ENCODE results near the gene ARHGAP30.
"Not testable (repeated sequence)": the region's sequence is repeated elsewhere in the genome, so short reads cannot be mapped to it uniquely, and the experiment has no call there.

The ARHGAP30 gene

DNA sequence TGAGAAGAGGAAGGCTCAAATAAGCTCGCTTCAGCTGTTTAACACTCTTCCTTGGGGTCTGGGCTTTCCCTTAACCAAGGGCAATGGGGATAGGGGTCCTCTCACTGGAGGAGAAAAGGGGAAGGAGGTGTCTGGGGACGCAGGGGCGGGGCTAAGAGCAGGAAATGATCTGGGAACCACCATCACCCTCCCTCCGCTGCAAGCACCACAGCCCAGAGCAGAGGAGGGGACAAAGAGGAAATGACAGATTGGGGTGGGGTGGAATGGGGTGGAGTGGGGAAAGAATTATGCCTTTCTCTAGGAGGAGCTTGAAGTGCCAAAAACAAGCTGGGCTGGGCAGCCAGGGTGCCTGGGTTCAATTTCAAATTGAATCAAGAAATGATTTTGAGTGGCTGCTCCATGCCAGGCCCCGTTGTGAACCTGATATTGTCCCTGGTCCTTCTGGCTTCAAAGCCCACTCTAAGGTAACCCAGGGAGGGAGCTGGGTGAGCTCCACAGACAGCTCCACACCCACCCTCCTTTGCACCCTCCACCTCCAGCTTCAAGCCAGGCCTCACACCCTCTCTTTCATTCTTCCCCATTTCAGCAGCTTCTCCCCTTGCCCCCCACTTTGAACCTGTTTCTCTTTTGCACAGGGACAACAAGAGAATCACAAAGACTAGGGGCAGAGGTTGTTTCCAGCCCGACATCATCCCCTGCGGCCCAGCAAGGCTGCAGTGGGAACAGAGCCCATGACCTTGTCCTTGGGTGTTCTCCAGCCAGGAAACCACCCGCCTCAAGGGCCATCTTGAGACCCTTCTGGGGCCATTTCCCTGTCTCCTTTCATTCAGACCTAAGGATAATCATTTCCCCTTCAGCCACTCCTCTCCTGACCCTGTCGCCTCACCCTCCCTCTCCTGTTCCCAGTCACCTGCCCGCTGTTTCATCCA is 1.1 kb downstream of the ARHGAP30 start:
- no peak for DNase-seq

DNA sequence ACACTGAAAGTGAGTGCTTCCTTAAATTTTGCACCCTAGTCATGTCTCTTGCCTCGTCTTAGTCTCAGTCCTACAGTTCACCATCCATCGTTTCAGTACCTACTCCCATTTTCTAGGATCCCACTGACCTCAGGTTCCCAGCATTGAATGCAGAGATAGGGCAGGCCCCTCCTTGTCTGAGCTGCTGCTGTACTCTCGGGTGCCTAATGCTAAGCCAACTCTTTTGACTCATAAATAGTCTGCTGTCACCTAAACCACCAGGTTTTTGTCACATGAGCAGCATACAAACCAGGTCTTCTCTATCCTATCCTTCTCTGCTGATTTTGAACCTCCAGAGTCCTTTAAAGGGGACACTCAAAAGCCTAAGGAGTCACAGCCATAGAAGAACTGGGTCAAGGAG is 3.0 kb downstream of the ARHGAP30 start:
- DNase-seq = no peak

DNA sequence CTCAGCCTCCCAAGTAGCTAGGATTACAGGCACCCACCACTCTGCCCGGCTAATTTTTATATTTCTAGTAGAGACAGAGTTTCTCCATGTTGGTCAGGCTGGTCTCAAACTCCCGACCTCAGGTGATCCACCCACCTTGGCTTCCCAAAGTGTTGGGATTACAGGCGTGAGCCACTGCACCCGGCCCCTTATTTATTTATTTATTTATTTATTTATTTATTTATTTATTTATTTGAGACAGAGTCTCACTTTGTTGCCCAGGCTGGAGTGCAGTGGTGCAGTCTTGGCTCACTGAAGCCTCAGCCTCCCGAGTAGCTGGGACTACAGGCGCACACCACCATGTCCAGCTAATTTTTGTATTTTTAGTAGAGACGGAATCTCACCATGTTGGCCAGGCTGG is 4.0 kb downstream of the ARHGAP30 start:
- DNase-seq = not testable (repeated sequence)

DNA sequence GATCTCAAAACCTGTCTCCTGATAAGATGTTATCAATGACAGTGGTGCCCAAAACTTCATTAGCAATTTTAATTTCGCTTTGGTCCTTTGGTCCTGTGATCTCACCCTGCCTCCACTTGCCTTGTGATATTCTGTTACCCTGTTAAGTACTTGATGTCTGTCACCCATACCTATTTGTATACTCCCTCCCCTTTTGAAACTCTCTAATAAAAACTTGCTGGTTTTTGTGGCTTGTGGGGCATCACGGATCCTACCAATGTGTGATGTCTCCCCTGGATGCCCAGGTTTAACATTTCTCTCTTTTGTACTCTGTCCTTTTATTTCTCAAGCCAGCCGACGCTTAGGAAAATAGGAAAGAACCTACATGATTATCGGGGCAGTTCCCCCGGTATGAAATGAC is 5.8 kb downstream of the ARHGAP30 start:
- not testable (repeated sequence) for DNase-seq

DNA sequence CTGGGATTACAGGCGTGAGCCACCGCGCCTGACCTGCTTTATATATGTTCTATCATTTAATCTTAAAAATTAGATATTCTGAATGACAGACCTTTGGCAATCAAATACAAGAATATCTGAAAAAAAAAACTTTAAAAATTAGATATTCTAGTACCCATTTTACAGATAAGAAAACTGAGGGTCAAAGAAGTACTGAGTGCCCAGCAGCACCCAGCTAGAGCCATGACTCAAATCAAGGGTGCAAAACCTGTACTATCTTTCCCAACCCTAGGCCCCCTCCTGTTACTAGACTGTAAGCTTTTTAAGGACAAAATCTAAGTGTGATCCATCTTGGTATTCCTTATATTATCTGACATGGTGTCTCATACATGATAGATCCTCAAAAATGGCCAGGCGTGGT is 8.3 kb downstream of the ARHGAP30 start:
- no peak for DNase-seq

DNA sequence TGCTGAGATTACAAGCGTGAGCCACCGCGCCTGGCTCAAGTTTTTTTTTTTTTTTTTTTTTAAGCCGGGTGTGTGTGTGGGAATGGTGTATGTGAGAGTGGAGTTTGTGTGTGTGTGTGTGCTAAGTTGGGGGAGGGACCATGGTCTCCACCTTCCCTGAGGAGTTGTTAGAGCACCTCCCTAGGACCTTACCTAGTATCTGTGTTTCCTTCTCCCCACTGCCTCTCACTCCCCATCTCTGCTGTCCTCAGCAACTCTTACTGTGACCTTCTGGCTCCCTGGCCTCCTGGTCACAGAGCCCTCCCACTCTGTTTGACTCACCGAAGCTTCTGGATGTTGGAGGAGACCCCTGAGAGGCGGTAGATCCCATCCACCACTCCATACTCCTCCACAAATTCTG is 10.4 kb downstream of the ARHGAP30 start:
- DNase-seq = no peak

DNA sequence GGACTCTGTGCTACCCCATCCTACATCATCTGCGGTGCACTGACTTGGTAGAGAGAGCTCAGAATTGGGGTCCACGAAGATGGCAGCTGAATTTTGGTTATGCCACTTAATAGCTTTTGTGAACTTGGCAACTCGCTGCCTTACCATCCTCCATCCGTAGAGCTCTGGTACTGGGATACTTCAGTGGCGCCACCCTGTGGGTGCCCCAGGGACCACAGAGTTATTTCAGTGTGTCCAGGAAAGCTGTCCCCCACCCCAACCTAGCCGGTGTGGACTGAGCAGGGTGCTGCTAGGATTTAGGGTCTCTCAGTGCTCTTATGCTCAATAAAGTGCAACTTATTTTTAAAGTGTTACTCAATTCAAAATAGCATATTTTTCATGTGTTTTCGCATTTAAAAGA is 14.9 kb downstream of the ARHGAP30 start:
- no peak for DNase-seq

DNA sequence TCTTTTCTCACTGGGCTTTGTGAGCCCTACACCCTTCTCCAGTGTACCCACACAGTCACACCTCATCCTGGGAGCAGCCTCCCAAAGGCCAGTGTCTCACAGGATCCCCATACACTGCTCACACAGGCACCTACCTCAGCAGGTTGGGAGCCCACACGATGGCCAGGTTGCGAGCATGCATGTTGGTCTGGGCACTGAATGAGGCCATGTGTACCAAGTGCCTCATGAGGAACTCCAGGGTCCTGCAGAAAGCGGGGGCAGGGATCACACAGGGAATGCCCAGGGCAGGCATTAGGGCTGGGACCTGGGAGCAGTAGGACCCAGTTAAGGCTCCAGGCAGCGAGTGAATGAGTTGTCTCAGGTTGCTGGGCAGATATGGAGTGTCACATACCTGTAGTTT is 15.5 kb downstream of the ARHGAP30 start:
- DNase-seq = no peak

DNA sequence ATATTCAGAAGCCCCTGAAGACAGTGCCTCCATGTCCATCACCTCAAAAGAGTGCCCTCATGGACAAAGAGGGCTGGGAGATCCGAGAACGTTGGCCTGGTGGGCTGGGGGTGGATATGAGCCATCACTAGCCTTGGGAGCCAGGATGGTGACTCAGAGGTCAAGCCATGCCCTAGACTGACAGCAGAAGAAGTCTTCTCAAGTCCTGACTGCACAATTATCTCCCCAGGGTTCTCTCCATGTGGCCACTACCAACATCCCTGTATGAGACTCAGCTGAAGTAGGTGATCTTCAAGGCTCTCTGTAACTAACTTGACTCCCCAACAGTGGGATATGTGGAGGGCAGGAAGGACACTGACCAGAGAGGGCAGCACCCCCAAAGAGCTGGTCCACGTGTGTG is 16.8 kb downstream of the ARHGAP30 start:
- DNase-seq = no peak

DNA sequence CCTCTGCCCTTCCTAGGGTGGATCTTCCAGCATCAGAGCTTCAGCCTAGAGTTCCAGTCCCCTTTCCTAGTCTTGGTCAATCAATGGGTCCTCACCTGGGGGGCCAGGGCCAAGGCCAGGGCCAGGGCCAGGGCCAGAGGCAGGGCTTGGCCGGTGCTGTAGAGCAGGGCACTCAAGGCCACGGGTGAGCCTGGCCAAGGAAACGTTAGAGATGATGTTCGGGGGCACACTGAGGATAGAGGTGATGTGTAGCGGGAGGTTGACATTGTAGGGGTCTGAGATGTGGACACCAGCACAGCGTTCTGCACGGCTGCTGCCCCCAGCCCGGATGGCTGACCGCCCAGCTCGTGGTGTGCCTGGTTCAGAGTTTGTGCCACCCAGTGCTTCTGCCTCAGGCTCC is 18.5 kb downstream of the ARHGAP30 start:
- DNase-seq = no peak

DNA sequence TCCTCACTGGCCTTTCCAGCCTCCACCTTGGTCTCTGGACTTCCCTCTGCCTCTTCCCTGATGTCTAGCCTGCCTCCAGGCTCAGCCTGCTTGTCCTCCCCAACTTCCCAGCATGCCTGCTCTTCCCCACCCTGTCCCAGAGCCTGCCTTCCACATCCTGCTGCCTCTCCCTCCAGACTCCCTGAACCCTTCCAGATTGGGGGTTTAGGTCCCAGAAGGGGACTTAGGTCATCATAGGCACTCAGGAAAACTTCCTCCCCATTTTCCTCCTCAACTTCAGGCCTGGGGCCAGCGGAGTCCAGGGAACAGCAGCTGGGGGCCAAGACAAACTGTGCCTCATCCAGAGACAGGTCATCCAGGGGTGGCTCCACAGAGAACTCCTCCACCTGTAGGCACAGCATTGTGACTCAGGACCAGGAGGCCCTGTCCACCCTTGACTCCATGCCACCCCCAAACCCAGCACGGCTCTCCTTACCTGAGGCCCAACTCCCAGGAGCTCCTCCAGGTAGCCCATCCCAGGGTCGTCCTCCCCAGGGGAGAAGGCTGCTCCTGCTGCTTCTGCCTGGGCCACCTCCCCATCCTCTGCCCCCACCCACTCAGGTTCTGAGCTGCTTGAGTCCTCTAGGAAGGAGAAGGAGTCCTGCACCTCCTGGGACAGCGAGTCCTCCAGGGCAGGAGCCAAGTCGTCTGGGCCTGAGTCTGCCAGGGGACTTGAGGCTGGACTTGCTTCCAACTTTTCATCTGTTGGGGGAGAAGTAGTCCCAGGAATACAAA is 20.6 kb downstream of the ARHGAP30 start:
- DNase-seq = no peak

DNA sequence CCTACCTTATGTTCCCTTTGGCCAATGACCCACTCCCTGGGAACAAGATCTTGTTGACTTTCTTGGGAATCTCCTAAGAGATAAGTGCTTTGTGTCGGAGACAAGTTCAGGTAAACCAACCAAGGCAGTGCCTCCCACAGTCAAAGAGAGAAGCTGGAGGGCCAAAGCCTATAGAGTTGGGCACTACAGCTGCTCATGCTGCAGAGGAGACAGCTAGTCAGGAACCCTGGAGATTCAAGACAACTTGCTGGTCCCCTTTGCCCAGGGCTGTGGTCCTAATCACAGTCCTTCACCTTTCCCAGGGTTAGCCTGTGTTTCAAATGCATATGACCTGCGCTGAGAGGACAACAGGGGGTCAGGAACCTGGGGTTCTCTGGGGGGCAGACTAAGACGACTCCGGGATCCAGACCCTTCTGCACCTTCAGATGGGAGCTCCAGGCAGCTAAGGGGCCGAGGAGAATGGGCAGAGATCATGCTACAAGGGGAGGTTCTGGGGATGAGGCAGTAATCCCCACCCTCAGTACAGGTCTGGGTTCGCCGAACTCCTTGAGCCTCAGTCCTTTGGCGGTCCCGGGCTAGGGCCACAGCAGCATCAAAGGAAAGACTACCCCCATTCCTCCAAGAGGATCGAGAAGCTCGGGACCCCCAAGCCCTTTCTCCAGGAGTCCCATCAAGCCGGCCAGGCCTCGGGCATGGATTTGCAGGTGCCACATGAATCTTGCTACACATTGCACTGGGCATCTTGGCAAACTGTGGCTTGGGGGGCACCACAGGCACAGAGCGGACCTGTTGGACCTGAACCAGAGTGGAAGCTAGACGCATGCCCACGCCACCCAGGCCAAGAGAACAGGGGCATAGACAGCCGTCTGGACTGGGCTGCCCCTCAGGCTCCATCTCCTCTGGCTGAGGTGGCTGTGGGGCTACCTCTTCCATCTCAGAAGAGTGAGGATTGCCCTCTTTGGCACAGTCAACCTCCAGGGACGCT is 22.0 kb downstream of the ARHGAP30 start:
- no peak for DNase-seq

DNA sequence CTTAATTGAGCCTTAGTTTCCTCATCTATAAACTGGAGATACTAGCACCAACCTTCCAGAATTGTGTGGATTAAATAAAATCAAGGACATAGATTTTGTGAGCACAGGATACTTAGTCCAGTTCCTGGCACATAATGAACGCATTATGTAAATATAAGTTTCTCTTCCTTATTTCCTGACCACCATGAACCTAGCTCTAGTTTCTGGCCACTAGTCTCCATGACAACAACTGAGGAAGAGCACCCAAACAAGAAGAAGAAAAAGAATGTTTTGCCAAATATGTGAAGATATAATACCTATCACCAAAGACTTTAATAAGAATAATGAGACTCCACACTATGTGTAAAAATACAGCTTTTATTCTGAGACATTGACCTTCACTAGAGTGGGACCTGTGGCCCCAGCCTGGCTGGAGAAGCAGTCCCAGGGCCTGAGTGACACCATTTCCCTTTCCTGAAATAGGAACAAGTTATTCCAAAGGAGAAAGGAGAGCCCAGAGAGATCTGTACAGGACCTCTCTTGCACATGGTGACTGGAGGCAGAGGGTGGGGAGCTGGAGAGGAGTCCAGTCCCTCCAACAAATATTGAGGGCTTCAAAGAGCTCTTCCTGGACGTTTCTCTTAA is 23.0 kb downstream of the ARHGAP30 start:
- DNase-seq = no peak

DNA sequence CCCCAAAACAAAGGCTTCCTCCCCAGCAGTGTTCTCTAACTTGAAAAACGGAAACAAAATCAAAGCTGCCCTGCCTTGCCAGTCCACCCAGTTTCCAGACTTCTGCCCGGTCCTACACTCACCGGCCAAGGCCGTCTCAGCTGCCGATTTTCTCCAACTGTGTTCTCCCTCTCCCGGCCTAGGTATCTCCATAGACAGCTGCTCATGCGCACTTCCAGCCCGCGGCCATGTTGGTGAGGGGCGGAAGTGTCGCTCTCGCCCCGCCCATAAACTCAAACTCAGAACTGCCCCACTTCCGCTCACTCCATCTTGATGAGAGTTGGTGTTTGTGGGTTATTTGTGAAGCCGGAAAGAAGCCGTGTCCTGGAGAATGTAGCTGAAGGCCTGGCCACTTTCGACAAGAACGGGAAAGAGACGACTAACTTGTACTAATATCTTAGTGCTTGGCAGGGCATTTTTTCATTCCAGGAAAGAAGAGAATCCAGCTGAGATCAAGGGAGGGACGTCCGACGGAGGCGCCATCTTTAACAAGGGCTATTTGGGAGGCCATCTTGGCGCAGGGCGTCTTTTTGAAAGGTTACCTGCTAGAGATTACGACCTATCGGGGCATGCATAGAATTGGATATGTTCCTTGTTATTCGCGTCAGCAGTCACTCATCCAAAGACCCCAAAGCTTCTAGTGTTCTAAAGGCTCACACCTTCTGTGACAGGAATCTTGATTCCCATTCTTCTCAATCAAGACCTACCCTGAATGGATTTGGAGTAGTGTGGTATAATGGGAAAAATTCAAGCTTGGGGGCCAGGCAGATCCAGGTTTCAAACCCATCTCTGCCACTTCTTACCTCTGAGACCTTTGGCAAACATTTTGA is 23.7 kb downstream of the ARHGAP30 start, which contains the start of gene USF1:
USF1 (minus strand) TSS at position 242 of the 869 bp plus-strand sequence. CDS start 2,702 bp downstream, outside the sequence.
- DNase-seq = peak; percentile 60

DNA sequence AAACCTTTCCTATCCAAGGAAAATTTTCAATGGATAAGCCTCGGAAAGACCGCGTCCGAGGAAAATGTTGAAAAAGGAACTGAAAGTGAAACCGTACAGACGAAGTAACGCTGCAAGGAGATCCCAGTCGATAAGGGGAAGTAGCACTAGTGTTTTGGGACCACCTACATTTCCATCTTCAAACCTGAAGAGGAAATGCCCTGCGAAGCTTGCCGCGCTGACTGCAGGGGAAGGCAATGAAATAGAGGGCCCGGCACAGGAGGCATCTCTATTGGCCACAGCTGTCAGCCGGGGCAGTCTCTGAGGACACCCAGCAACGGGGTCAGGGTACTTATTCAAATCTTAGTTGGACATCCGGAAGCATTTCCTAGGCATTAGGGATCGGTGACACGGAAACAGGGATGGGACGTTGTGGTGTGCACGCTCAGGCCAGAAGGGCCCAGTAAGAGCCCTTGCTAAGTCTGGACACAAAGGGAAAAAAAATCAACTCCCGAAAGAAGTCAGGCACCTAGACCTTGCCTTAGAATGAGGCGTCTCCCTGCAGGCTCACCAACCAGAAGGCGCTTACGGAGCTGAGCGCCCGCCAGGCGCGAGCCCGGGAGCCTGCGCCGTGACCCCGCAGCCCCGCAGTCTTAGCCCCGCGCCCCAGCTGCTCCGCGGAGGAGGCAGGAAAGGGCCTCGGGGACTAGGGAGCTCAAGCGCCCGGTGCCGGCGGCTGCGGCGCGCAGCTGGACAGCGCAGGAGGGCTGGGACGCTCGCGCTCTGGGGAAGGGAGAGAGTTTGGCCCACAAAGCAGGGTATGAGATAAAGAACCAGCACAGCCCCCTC is 24.6 kb downstream of the ARHGAP30 start:
- DNase-seq = peak; percentile 36

DNA sequence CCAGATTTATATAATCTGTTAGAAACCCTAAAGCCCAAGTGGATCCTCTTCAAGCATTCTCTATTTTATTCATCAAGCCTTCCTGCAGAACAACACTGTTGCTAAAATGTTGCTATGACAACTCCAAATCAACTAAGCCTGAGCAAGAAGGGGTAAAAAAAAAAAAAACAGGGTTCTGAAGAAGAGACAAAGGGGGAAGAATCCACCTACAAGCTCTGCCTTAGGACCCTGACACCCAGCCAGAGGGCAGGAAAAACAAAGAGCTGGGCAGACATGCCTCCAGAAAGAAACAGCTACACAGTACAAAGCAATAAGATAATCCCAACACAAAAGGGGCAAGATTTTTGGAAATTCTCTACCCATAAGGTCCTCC is 25.2 kb downstream of the ARHGAP30 start:
- DNase-seq = no peak

DNA sequence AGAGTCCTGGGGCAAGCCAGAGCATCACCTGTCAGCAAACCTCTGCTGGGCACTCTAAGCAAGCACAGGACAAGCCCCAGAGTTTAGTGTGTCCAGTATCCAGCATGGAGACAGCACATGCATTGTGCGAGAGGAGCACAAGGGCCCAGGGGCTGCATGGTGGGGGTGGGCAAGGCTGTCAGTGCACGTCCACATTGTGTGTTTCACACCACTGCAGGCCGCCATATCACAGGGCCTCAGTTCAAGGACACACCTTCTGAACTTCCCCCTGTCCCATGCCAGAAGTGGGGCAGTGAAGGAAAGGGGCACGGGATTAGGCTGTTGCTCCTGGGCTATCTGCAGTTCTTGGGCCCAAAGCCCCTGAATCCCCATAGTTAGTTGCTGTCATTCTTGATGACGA is 30.1 kb downstream of the ARHGAP30 start:
- DNase-seq = no peak

DNA sequence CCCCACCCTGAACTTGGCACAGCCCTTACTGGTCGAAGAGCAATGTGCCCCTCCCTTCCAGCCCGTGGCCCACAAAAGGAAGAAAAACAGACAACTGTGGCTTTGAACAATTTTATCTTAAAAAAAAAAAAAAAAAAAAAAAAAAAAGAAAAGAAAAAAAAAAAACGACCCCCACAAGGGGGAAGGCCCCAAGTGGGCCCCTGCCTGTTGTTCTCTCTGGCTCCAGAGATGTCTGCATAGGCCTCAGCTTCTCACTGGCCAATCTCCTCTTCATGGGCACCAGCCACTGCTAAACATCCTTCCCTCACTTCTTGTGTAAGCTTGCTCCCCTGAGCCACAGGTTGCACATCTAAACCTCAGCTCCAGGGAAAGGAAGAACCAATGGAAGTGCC is 30.5 kb downstream of the ARHGAP30 start:
- no peak for DNase-seq

DNA sequence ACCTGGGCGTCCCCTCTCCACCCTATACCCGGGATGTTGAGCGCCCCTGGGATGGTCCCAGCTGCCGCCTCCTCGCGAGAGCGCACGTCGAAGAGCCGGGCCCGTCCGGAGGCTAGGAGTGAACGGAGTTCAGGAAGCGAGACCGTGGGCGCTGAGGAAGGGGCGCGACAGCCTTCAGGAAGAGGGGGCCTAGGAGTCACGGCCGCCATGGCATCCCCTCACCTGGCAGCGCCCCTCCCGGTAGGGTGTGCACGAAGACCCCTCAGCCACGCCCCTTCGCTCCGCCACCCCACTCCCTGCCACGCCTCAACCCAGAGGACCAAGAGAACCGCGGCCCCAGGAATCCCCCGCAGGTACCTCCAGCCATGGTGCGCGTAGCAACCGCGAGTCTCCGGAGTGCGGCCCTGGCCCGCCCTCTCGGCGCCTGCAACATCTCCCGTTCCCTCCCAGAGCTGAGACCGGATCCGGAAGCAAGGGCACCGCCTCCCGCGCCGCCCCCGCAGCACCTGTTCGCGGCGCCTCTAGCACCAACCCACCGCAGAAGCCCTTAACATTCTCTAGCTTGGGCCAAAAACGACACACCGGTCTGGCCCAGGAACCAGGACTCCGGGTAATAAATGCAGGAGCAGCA is 31.1 kb downstream of the ARHGAP30 start, which contains the start of gene TSTD1:
TSTD1 (minus strand) TSS at position 442 of the 631 bp plus-strand sequence; CDS start at position 367, 75 bp downstream.
- peak; percentile 23 for DNase-seq
